ENCODE data around the gene MTUS2. TPM values are rescaled to one million over a fixed set of nuclear protein-coding genes. Genes with fewer than 3 reads are reported as not detected.

The MTUS2 gene
- total RNA-seq, 1 donor from 2014 or later: 4.1 TPM

- peaks cover 14% of the 10 kb centered on the region for H3K4me1 Mint-ChIP-seq (ENCODE audit: unreplicated experiment)
- peak overlapping the region; percentile 36 for H3K27ac Mint-ChIP-seq
- no peak for TF ChIP-seq CTCF (conservative IDR thresholded peaks at IDR 0.05)
- no peak for DNase-seq (ENCODE audit: extremely low spot score, unreplicated experiment)
- peaks cover 41% of the 10 kb centered on the region for H3K36me3 Mint-ChIP-seq
- no peaks in the 10 kb centered on the region for H3K27me3 Mint-ChIP-seq
- H3K9me3 Mint-ChIP-seq: peaks cover 5% of the 10 kb centered on the region
- H3K4me3 Mint-ChIP-seq: no peak overlapping the region
Observed at GRCh38 chr13:29520671-29521070, 700.5 kb downstream of the MTUS2 start.

- DNase-seq (ENCODE audit: extremely low spot score, unreplicated experiment): no peak
- H3K9me3 Mint-ChIP-seq: peaks cover 5% of the 10 kb centered on the region
- H3K36me3 Mint-ChIP-seq: peaks cover 41% of the 10 kb centered on the region
- TF ChIP-seq CTCF (conservative IDR thresholded peaks at IDR 0.05): no peak
- H3K4me1 Mint-ChIP-seq (ENCODE audit: unreplicated experiment): peaks cover 14% of the 10 kb centered on the region
- H3K4me3 Mint-ChIP-seq: no peak overlapping the region
- no peaks in the 10 kb centered on the region for H3K27me3 Mint-ChIP-seq
- H3K27ac Mint-ChIP-seq: no peak overlapping the region
Observed at GRCh38 chr13:29521336-29521735, 701.2 kb downstream of the MTUS2 start.

- peaks cover 38% of the 10 kb centered on the region for H3K36me3 Mint-ChIP-seq
- H3K9me3 Mint-ChIP-seq: peaks cover 5% of the 10 kb centered on the region
- DNase-seq (ENCODE audit: extremely low spot score, unreplicated experiment): no peak
- no peaks in the 10 kb centered on the region for H3K27me3 Mint-ChIP-seq
- TF ChIP-seq CTCF (conservative IDR thresholded peaks at IDR 0.05): no peak
- H3K27ac Mint-ChIP-seq: peak overlapping the region; percentile 46
- no peak overlapping the region for H3K4me3 Mint-ChIP-seq
- peaks cover 14% of the 10 kb centered on the region for H3K4me1 Mint-ChIP-seq (ENCODE audit: unreplicated experiment)
Observed at GRCh38 chr13:29522044-29522685, 702.0 kb downstream of the MTUS2 start.

- Mint-ChIP-seq H3K27me3 (no peaks in the 10 kb centered on the region), H3K4me3 (no peak overlapping the region), H3K9me3 (peaks cover 5% of the 10 kb centered on the region), H3K27ac (no peak overlapping the region), H3K36me3 (peaks cover 34% of the 10 kb centered on the region), H3K4me1 (ENCODE audit: unreplicated experiment) (peaks cover 14% of the 10 kb centered on the region)
- no peak for DNase-seq (ENCODE audit: extremely low spot score, unreplicated experiment)
- no peak for TF ChIP-seq CTCF (conservative IDR thresholded peaks at IDR 0.05)
Observed at GRCh38 chr13:29523199-29523961, 703.2 kb downstream of the MTUS2 start.

GRCh38 chr13:29524176-29524575, 704.0 kb downstream of the MTUS2 start:
- Mint-ChIP-seq H3K27me3 (no peaks in the 10 kb centered on the region), H3K36me3 (peaks cover 36% of the 10 kb centered on the region), H3K4me3 (no peak overlapping the region), H3K27ac (no peak overlapping the region), H3K4me1 (ENCODE audit: unreplicated experiment) (peaks cover 14% of the 10 kb centered on the region), H3K9me3 (peaks cover 5% of the 10 kb centered on the region)
- no peak for DNase-seq (ENCODE audit: extremely low spot score, unreplicated experiment)
- TF ChIP-seq CTCF (conservative IDR thresholded peaks at IDR 0.05): no peak
